Measurements from ENCODE around the gene RUNX3.

DNA sequence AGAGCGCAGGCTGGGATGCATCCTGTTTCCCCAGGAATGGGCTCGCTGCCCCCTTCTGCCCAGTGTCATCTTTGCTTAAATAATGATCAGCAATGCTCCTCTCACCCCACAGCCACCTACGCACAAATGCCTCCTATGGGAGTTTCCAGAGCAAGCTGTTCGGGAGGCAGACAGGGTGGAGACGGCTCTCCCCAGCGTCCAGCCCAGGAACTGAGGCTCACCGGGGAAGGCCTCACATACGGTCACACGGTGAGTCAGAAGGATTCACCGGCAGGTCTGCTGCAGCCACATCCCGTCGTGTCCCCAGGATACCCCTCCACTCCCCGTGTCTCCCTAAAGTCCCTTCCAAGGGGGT, 40.3 kb upstream of the RUNX3 start:
- TF ChIP-seq, protein P1, sequence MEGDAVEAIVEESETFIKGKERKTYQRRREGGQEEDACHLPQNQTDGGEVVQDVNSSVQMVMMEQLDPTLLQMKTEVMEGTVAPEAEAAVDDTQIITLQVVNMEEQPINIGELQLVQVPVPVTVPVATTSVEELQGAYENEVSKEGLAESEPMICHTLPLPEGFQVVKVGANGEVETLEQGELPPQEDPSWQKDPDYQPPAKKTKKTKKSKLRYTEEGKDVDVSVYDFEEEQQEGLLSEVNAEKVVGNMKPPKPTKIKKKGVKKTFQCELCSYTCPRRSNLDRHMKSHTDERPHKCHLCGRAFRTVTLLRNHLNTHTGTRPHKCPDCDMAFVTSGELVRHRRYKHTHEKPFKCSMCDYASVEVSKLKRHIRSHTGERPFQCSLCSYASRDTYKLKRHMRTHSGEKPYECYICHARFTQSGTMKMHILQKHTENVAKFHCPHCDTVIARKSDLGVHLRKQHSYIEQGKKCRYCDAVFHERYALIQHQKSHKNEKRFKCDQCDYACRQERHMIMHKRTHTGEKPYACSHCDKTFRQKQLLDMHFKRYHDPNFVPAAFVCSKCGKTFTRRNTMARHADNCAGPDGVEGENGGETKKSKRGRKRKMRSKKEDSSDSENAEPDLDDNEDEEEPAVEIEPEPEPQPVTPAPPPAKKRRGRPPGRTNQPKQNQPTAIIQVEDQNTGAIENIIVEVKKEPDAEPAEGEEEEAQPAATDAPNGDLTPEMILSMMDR (IDR thresholded peaks at IDR 0.05), result no peak
- no peak for TF ChIP-seq POLR2A (IDR thresholded peaks at IDR 0.05)

Measured in upper lobe of left lung (tissue), 4 donors.